NCI-H2196 treated with DMSO at 0.1 percent for 48 hours (cell line): ENCODE data around the gene HMGB1.
A peak's percentile ranks its signal among the peaks of the same experiment; 100 is the strongest.

Source experiments
- DNase-seq: peaks from one replicate; lab custom pipeline; 2025; ENCODE audit not compliant: unreplicated experiment; lab: John Stamatoyannopoulos, UW

HMGB1 gene

GRCh38 chr13:30465593-30466357 is at the start of gene HMGB1:
Gene HMGB1 (minus strand): TSS chr13:30465936. CDS start chr13:30463680, 2,256 bp downstream.
- DNase-seq, result peak; percentile 83

DNA sequence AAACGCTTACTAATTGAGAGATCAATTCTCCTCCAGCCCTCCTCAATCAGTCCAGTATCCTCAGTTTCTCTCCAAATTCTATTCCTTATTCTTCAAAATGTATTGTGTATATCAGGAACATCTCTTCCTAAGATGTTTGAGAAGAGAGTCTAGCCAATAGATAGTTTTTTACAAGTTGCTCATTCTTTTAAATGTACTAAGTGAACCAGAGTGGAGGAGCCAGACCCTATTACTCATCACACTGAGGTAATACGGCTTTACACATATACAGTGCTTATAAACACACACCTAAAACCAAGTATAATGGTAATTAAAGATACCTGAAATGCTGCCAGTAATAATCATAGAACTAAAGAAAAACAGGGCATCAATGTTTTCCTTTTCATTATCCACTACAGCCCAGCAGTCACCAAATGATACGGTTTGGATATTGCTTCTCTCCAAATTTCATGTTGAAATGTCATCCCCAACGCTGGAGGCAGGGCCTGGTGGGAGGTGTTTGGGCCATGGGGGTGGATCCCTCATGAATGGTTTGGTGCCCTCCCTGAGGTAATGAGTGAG is 45.2 kb upstream of the HMGB1 start:
- DNase-seq, result no peak

GRCh38 chr13:30510091-30510490 is 44.4 kb upstream of the HMGB1 start:
- DNase-seq, result no peak

- DNase-seq, result no peak
These were observed 43.7 kb upstream of the HMGB1 start for GRCh38 chr13:30509254-30510050.

DNA sequence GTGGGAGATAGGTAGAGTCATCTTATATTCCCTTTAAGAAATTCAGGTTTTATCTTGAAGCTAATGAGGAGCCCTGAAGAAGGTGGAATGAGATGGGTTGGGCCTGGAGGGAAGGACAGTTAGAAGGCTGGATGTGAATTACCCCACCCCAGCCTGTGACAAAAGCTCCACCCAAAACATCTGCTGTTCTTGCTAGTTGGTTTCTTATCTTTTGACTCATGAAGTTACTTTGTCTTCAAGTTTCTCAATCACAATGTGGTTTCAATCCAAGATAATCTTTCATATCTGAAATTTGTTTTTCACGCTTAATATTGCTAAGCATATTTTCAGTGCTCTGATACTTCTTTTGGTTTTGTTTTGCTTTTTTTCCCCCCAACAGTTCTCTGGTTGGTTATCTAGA is 38.3 kb upstream of the HMGB1 start:
- no peak for DNase-seq

GRCh38 chr13:30502237-30502636 is 36.5 kb upstream of the HMGB1 start:
- no peak for DNase-seq

GRCh38 chr13:30499338-30499737 is 33.6 kb upstream of the HMGB1 start:
- no peak for DNase-seq

DNA sequence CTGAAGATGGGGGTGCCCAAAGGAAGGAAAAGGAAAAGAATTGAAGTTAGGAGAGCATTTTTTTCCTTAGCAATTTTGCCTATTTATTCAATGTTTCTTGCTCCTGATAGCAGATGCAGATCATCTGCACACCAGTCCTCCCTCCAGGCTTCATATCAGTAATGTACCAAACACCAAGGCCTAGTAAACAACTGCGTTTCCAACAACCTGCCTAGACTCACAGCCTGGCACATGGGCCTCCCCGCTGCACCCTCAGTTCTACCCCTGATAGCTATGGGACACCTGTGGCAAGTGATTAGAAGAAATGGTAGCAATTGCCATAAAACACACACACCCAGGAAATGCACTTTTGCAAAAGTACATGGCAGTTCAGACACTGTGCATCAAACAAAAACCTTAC is 30.4 kb upstream of the HMGB1 start:
- no peak for DNase-seq

DNA sequence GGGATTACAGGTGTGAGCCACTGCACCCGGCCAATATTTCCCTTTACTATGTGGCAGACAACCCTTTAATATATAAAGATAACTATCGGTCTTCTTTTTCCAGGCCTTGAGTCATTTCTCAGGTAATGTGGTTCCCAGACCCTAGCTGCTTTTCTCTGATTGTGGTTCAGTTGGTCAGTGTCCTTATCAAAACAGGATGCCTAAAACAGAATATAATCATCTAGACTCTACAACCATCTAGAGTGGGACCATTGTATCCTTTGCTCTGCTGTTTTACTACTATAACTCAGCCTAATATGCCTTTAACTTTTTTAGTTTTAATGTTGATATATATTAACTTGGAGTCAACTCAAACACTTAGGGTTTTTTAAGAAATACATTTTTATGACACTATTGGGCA is 30.0 kb upstream of the HMGB1 start:
- DNase-seq, result no peak

DNA sequence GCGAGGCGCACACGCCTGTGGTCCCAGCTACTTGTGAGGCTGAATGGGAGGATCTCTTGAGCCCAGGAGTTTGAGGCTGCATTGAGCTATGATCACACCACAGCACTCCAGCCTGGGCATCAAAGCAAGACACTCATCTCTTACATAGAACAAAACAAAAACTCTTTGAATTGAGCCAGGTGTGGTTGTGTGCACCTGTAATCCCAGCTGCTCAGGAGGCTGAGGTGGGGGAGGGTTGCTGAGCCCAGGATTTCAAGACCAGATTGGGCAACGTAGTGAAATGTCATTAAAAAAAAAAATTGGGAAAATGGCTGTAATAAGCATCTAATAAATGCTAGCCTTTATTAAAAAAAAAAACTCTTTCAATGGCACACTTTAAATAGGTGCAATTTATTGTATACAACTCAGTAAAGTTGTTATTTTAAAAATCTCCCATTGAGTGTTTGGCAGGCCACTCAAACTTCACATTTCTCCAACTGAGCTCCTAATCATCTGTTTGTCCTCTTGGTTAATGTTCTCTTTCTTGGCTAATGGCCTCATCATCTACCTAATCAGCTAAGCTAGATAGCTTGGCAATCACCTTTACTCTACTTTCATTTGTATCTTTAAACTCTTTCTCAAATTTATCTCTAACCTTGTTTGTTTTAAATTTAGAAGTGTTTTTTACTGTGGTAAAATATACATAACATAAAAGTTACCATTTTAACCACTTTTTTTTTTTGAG is 28.1 kb upstream of the HMGB1 start:
- DNase-seq, result no peak

DNA sequence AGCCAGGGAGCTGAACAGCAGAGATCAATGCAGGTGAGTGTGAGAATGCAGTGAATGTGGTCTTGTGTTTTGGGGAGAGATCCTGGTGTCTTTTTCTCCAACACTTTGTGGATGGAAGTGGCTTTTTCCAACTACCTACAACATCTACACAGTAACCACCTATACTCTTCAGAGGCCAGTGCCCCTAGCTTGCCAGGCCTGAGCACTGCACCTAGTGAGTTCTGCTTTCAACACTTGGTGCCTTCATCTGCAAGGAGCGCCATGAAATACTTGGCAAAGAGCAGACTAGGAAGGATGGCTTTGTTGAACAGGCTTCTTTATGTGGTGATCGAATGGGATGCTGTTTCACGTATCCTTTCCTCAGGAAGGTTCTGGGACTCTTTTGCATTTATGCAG is 21.3 kb upstream of the HMGB1 start:
- DNase-seq, result no peak

DNA sequence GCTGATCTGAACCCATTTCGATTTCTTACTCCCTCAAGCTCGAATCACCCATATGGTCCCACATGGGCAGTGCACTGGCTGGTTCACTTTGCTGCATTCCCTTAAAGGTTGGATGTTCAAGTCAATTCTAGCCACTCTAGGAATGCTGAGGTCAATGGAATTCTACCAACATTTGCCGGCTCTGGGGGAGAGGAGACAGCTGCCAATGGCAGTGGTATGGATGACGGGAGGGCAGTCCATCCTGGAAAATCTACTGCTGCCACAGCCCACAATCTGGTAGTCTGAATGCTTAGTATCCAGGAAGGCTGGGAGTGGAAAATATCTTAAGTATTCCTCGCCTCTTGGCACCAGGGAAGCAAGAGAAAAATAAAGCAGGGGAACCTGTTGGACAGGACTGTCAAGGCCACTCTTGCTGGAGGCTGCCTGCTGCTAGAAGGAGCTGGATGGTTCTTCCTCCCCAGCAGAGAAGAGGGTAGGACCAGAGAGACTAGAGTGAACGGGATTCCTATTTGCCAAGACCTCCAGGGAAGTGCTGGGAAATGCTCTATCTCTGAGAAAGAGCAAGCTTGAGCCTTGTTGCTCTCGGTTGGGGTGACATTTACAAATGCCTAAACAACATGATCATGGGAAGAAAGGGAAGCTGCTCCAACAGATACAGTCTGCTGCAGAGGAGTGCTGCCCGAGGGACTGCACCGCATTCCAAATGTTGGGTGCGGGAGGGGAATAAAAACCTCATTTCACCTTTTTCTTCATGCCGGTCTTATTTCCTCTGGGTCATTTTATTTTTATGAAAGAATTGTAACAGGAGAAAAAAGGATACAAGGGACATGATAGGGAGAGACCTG is 20.7 kb upstream of the HMGB1 start:
- no peak for DNase-seq

GRCh38 chr13:30481241-30481760 is 15.6 kb upstream of the HMGB1 start:
- no peak for DNase-seq

GRCh38 chr13:30480292-30480950 is 14.7 kb upstream of the HMGB1 start:
- DNase-seq, result no peak

DNA sequence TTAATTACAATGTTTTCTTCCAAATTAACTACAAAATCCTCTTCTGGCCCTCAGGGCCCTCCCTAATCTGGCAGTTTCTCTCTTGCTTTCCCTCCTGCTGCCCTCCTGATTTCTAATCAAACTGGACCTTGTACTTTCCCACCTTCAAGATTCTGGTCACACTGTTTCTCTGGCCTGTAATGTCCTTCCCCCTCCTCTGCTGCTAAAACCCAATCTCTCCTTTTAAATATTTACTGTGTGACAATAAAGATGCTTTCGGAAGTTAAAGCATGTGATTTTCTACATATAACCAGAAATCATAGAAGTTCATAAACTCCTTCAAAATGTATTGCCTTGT is 14.1 kb upstream of the HMGB1 start:
- DNase-seq, result no peak

DNA sequence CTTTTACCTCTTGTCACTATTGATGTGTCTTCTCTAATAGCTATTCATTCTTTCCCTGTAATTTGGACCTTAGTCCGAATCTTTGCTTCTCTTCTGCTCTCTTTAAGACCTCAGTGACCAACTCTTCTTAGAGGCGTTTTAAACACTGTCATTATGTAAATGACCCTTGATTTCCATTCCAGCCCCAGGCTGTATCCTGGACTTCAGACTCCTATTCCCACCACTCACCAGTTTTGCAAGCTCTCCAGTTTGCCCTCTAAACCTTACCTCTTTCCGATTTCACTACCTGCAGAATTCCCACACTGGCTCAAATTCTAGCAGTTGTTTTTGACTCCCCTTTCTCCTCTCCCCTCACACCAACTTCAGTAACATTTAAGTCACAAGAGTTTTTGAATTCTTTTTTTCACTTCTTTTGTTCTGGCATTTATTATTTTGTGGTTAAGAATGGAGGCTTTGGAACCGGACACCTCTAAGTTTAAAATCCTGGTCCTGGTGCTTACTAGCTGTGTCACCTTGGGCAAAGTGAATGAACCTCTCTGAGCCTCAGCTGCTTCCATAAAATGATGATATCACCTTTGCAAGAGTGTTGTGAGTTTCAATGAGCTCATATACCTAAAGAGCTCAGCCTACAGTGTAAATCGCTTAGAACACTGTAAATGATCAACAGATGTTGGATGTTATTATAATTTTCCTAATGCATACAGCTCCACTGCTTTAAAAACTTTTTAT is 13.6 kb upstream of the HMGB1 start:
- DNase-seq, result no peak

DNA sequence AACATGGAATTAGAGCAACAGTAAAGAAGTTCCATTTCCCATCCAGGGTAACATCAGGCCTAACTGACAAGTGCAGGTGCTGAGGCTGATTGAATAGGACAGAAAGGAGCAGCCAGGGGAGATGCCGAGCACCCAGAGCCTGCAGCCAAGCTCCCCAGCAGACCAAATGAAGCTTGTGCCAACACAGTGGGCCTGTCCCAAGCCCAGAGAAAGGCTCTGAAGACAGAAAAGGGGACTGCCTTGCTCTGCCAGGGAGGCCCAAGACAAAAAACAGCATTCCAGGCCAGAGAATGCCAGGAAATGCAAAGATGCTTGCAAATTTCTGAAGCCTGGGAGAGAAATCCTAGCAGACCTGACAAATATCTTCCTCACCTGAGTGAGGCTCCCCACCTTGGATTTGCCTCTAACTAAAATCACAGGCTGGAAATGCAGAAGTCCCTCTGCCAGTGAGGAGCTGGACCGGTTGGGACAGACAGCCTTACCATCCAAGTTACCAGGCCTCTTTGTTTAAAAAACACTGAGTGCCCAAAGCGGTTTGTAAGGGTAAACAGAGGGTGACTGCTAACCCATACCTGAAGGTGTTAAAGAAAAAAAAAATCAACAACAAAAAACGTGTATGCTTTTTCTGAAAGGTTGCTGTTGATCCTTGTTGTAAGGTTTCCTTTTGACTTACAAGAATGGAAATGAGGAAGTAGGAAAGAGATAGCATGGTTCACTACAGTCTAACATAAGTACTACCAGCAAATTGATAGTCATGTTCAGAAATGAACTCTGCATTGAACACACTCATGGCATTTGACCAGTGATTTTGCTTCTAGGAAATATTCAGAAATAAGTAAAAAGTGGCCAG is 11.8 kb upstream of the HMGB1 start:
- DNase-seq, result no peak

- DNase-seq, result no peak
These were observed 7.9 kb upstream of the HMGB1 start for GRCh38 chr13:30473675-30474074.
